GM12872 (cell line): ENCODE data around the gene ABHD6.

Source experiments
- TF ChIP-seq, protein P1 (sequence below): IDR thresholded peaks from 3 replicates; pipeline ENCODE4 v1.5.1; 2011; ENCODE audit warnings: low read depth, mild to moderate bottlenecking, low read length, moderate library complexity; ENCODE audit not compliant: insufficient read depth

ABHD6 gene

DNA sequence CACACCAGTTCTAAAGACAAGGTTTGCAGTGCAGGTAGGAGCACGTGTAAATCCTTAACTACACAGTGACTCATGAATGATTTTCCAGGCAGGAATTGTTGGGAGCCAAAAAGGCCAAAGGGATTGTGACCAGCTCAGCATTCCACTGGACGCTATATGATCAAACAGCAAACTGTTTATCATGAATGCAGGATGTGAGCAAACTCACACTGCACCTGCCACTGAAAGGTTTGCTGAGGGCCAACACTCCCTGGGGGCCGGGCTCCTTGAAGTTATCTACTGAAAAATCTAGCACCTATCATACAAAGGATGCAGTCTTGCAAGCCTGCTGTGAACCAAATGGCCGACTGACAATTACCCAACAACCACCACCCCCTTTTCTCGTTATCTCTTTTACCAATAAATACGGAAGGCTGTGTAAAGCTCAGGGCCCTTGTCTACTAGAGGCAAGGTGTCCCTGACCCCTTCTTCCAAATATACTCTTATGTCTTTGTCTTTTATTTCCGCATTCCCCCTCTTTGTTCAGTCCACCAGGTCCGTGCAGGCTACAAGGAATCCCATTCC, 15.3 kb upstream of the ABHD6 start:
- TF ChIP-seq, protein P1, sequence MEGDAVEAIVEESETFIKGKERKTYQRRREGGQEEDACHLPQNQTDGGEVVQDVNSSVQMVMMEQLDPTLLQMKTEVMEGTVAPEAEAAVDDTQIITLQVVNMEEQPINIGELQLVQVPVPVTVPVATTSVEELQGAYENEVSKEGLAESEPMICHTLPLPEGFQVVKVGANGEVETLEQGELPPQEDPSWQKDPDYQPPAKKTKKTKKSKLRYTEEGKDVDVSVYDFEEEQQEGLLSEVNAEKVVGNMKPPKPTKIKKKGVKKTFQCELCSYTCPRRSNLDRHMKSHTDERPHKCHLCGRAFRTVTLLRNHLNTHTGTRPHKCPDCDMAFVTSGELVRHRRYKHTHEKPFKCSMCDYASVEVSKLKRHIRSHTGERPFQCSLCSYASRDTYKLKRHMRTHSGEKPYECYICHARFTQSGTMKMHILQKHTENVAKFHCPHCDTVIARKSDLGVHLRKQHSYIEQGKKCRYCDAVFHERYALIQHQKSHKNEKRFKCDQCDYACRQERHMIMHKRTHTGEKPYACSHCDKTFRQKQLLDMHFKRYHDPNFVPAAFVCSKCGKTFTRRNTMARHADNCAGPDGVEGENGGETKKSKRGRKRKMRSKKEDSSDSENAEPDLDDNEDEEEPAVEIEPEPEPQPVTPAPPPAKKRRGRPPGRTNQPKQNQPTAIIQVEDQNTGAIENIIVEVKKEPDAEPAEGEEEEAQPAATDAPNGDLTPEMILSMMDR: no peak

DNA sequence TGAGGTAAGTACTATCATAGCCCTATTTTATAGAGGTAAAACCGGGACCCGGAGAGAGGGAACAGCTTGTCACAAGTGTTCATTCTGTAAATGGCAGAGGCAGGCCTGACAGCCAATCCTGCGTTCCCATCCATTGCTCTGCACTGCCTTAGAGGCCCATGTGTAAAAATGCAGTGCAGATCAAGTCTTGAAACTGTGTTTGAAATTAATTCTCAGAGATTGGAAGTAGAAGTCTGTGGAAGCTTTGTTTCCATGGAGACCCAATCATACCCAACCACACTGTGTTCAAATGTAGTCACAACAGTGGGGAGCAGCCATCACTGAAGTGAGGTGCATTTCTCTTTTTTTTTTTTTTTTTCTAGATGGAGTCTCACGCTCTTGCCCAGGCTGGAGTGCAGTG, 13.7 kb upstream of the ABHD6 start:
- TF ChIP-seq, protein P1: no peak

DNA sequence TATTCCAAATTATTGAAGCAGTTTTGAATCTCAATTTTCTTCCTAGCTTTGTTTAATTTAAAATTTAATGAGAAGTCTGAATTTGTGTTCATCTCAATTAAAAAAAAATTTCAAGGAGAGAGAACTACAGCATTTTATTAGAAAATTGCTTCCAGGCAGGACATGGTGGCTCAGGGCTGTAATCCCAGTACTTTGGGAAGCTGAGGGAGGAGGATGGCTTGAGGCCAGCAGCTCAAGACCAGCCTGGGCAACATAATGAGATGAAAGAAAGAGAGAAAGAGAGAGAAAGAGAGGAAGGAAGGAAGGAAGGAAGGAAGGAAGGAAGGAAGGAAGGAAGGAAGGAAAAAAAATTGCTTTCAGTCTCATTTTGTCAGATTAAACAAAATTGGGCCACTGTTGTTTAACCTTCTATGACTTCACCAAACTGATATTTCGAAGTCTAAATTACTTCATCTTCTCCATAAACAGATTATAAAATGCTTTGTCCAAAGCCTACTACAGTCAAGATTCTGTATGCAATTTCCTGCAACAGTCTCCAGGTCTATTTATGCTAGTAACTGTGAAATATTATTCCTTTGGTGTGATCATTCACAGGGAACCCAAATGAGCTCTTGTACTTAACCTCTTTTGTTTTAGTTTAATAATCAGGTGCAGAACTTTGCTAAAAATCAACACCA, 6.6 kb upstream of the ABHD6 start:
- TF ChIP-seq, protein P1: no peak

DNA sequence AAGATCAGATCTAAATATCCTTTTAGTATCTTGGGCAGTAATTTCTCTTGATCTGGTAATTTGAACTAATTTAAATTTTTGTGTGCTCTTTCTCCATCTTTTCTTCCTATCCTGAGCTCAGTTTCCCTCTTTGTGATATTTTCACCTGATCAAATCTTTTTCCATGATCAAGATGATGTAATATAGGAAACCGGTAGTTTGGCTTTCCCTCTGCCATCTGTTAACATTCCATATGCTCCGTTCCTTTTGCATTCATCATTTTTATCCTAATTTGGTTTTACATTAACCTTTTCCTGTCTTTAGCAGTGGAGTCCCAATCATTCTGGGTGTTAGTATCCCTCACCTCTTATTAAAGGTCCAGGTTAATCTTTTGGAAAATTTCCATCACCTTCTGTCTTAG, 5.9 kb upstream of the ABHD6 start:
- TF ChIP-seq, protein P1: no peak

DNA sequence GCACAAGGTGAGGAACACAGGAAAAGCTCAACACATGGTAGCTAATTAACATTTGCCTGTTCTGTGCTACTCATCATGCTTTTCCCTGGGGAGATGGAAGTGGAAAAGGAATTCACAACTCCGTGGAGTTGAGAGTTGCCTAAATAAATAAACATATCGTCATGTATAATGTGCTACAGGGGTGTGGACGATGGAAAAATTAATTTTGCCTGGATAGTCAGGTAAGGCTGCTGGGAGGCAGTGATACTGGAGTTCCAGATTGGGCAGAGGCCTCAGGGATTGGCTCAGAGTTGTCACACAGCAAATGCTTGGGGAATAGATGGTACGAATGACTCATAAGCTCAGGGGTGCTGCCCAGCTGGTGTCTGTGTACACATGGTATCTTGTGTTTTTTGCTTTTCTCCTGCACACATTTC, 3.1 kb upstream of the ABHD6 start:
- TF ChIP-seq, protein P1: no peak

DNA sequence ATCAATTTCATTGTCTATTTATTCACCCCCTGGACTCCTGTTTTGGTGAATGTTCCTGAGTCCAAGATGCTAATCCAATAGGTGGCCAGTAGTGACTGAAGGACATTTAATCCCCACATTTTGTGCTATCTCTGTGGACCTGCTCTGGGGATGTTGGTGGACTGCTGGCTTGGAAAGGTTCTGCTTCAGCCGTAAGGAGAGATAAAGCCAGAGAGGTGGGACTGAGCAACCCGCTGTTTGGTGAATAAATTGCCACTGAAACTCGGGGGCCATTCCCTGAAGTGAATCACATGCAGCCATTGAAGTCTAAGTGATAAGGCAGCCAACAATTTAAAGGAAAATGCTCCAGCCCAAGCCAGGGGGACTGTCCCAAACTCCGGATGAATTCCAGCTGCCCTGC, 1.6 kb upstream of the ABHD6 start:
- TF ChIP-seq, protein P1: no peak

DNA sequence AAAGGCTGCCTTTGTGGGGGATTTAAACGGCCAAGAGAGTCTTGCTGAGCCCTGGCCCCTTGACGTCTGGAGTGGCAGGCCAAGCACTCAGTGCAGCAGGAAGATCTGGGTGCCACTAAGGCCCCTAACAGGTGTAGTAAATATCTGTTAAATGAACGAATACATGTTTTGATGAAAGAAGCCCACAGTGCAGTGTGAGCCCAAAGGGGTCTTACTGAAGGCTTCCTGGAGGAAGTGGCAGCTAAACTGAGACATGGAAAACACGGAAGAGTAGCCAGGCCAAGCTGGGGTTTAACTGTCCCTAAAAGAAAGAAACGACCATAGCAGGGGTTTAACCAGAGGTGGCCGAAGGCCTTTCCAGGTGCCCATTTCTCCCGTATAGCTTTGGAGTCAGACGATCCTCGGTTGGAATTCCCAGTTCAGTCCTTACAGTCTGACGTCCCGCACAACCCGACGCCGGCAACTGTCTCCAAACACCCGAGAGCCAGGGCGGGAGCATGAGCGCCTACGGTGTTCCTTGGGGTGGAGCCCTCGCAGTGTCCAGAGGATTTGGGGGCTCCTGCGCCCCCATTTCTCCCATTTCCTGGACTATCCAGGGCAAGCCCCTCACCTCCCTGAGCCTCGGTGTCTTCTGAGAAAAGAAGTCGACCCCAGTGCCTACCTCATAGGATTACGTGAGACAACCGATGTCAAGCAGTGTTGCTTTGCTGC, 910 bp upstream of the ABHD6 start:
- TF ChIP-seq, protein P1: no peak
